VCaP (cell line): Measurements from ENCODE around the gene FNDC1.

Experiments used
- H3K27ac ChIP-seq: fragments of 450-650 bp; 2 replicates; pipeline ENCODE4 v1.5.1; 2017
- TF ChIP-seq, protein P1 (sequence below): fragments of 450-650 bp; conservative IDR thresholded peaks from 2 replicates; pipeline ENCODE4 v1.5.1; 2017; ENCODE audit warnings: mild to moderate bottlenecking, moderate library complexity

FNDC1 gene

GRCh38 chr6:159299566-159299965 lies 130.4 kb downstream of the FNDC1 start:
- TF ChIP-seq, protein P1, sequence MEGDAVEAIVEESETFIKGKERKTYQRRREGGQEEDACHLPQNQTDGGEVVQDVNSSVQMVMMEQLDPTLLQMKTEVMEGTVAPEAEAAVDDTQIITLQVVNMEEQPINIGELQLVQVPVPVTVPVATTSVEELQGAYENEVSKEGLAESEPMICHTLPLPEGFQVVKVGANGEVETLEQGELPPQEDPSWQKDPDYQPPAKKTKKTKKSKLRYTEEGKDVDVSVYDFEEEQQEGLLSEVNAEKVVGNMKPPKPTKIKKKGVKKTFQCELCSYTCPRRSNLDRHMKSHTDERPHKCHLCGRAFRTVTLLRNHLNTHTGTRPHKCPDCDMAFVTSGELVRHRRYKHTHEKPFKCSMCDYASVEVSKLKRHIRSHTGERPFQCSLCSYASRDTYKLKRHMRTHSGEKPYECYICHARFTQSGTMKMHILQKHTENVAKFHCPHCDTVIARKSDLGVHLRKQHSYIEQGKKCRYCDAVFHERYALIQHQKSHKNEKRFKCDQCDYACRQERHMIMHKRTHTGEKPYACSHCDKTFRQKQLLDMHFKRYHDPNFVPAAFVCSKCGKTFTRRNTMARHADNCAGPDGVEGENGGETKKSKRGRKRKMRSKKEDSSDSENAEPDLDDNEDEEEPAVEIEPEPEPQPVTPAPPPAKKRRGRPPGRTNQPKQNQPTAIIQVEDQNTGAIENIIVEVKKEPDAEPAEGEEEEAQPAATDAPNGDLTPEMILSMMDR: no peak
- H3K27ac ChIP-seq: no peak overlapping the region

DNA sequence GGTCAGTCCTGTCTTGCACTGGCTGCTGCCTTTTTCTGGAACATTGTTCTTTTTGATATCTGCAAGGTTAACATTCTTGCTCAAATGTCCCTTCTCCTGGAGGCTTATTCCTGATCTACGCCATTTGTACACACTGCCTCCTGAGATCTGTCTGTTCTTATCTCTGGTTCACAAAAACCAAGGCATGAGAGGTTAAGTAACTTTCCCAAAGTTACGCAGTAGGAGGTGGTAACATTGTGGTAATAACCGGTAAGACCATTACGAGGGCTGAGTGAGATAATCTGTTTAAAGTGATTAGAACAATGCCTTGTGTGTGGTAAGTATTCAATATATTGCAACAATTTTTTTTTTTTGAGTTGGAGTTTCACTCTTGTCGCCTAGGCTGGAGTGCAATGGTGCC lies 132.1 kb downstream of the FNDC1 start:
- TF ChIP-seq, protein P1: no peak
- no peak overlapping the region for H3K27ac ChIP-seq

- no peak overlapping the region for H3K27ac ChIP-seq
- TF ChIP-seq, protein P1: no peak
Measured at GRCh38 chr6:159301810-159302593, 132.8 kb downstream of the FNDC1 start.

- no peak overlapping the region for H3K27ac ChIP-seq
- TF ChIP-seq, protein P1: no peak
Measured at GRCh38 chr6:159302594-159302992, 133.4 kb downstream of the FNDC1 start.

DNA sequence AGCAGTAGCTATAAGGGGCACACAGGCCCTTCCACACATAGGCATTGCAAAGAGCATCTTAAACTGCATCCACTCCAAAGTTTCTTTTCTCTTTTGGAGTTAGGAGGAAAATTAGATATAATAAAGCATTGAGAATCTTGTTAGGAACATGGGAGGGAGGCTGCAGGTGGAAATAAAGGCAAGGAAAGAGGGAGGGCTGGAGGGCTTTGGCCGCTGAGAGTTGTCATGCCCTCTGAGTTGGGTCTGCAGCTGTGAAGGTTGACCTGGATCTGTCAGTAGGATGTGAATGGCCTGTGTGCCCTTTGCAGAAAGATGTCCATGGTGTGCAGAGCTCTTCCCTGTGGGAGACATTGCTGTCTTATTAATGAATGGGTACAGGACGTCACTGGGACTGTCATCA lies 134.0 kb downstream of the FNDC1 start:
- TF ChIP-seq, protein P1: no peak
- no peak overlapping the region for H3K27ac ChIP-seq

DNA sequence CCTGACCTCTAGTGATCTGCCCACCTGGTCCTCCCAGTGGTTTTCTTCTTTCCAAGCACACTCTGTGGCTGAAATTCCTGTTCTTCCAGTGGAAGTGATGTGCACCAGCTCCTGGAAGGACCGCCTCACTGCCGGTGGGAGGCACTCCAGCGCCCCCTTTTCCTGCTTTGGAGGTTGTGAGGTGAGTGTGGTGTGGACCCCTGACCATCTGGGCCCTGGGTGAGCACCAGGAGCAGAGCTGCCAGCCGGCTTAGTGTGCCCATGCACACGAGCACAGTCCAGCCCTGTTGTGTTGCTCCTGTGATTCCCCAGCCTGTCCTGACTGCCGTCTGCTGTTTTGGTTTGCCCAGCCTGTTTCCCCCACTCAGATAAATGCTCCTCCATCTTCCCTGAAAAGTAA lies 134.6 kb downstream of the FNDC1 start:
- H3K27ac ChIP-seq: no peak overlapping the region
- TF ChIP-seq, protein P1: no peak

- TF ChIP-seq, protein P1: no peak
Measured at GRCh38 chr6:159304641-159305040, 135.4 kb downstream of the FNDC1 start.

More at GRCh38 chr6:159304641-159305040, 135.4 kb downstream of the FNDC1 start:
- H3K27ac ChIP-seq: no peak overlapping the region
